ENCODE measurements around the gene NIP7.

NIP7 gene

DNA sequence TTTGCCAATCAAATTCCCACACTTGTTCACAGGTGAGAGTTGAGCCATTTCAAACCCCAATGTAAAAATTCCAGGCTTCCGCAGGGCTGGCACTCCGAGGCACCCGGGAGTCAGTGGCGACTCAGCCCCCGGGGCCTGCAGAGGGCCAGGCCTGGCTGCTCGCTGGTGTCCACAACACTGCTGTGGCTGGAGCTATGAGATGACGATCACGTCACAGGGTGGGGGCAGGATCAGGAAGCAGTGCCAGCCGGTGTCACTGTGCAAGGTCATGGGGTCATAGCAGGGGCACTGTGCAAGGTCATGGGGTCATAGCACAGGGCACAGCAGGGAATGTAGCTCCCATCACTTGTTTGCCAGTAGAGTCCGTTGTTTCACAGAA, 20.7 kb upstream of the NIP7 start:
- no peak for DNase-seq (ENCODE audit: low read depth)

DNA sequence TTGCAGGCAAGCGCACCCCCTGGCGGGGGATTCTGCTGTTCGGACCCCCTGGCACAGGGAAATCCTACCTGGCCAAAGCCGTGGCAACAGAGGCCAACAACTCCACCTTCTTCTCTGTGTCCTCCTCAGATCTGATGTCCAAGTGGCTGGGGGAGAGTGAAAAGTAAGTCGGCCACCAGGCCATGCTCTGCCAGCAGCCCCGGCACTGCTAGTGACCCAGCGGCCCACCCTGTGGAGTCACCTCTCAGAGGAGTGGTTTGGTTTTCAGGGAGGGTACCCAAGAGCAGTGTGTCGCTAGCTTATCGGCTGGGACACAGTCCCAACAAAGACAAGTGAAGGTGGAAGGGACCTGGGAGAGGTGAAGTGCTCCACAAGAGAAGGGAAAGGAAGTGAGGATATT, 20.2 kb upstream of the NIP7 start:
- no peak for DNase-seq (ENCODE audit: low read depth)

DNA sequence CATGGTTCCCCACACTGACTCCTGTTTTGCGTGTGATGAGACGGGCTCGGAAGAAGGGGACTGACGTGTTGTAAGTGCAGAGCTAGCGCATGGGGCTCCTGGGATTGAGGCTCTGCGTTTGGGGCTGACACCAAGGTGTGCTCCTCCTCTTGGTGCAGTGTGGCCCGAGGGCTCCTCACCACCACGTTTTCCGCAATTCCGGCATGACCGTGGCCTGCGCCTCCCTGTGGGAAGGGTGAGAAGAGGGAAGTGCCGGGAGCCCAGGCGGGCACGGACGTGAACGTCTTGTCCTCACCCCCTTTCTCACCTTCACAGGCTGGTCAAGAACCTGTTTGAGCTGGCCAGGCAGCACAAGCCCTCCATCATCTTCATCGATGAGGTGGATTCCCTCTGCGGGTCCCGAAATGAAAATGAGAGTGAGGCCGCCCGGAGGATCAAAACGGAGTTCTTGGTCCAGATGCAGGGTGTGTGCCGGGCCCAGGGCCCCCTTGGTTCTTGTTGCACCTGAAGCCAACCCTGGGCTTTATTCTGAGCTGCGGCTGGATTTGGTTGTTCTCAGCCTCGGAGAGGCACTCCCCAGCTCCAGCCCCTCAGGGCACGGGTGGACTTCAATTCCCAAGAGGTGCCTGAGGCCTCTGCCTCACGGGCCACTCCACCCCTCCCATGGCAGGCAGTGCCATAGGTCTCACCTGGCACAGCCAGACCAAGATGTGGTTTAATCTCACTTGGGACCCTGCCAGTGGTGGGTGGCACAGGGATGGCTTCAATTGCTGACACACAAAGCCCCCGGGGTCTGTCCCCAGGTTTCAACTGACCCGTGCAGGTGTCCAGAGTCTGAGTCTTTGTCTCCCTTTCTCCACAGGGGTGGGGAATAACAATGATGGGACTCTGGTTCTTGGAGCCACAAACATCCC, 19.5 kb upstream of the NIP7 start:
- no peak for DNase-seq (ENCODE audit: low read depth)

DNA sequence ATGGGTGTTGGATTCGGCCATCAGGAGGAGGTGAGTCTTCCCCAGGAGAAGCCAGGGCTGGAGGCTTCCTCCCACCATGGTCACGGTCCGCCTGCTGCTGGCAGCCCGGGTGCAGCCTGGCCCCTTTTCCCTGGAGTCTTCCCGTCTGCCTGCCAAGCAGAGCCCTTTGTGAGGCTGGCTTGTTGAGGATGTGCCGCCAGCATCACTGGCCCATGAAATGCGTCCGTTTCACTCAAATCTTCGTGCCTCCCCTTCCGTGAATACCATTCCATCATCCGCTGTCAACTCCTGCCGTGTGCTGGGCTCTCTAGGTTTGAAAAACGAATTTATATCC, 18.9 kb upstream of the NIP7 start:
- no peak for DNase-seq (ENCODE audit: low read depth)

DNA sequence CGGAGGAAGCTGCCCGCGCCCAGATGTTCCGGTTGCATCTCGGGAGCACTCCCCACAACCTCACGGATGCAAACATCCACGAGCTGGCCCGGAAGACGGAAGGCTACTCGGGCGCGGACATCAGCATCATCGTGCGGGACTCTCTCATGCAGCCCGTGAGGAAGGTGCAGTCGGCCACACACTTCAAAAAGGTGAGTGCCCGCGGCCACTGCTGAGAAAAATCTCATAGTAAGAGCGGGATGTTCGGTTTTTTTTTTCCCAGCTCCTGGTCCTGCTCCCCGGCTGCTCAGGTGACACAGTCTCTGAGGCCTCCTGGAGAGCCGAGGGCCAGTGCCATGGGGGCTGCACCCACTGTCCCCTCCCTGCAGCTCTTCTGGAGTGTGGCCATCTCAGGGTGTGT, 18.5 kb upstream of the NIP7 start:
- DNase-seq (ENCODE audit: low read depth): no peak

DNA sequence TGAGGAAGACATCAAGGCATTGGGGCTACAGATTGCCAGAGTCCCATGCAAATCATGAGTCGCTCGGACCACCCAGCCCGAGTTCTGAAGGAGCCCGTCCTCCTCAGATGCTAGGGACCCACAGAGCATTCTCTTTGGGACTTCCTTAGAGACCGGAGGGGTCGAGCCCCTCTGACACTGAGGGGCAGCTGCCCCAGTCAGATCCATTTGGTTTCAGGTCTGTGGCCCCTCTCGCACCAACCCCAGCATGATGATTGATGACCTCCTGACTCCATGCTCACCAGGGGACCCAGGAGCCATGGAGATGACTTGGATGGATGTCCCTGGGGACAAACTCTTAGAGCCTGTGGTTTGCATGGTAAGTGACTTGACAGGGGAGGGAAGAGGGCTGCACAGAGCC, 17.2 kb upstream of the NIP7 start:
- DNase-seq (ENCODE audit: low read depth): no peak

DNA sequence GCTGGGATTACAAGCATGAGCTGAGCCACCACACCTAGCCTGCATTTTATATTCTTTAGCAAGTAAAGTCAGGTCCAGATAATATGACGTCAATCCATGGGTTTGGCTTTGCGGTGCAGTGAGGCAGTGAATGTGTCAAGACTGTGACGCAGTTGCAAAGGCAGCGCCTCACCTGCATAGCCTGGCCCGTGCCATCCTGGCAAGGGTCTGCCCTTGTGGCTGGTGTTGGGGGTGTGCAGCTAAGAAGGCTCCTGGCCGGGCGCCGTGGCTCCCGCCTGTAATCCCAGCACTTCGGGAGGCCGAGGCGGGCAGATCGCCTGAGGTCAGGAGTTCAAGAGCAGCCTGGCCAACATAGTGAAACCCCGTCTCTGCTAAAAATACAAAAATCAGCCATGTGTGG, 16.2 kb upstream of the NIP7 start:
- DNase-seq (ENCODE audit: low read depth): no peak

DNA sequence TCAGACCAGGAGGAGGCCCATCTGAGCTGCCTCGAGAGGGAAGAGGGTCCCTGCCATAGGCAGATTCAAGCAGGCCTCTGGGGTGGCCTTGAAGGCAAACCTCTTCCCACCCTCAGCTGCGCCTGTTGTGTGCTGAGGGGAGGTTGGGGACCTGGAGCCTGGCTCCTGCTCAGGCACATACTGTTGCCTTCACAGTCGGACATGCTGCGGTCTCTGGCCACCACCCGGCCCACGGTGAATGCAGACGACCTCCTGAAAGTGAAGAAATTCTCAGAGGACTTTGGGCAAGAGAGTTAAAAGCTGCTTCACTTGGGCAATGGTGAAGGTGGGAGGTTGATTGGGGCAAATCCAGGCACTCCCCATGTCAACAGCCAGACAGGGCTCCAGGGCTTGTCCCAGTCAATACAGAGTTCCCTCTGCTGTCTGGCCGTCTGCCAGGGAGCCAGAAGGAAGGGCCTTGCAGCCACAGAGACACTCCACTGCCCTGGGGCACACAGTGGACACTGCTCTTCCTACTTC, 15.5 kb upstream of the NIP7 start:
- DNase-seq (ENCODE audit: low read depth): no peak

DNA sequence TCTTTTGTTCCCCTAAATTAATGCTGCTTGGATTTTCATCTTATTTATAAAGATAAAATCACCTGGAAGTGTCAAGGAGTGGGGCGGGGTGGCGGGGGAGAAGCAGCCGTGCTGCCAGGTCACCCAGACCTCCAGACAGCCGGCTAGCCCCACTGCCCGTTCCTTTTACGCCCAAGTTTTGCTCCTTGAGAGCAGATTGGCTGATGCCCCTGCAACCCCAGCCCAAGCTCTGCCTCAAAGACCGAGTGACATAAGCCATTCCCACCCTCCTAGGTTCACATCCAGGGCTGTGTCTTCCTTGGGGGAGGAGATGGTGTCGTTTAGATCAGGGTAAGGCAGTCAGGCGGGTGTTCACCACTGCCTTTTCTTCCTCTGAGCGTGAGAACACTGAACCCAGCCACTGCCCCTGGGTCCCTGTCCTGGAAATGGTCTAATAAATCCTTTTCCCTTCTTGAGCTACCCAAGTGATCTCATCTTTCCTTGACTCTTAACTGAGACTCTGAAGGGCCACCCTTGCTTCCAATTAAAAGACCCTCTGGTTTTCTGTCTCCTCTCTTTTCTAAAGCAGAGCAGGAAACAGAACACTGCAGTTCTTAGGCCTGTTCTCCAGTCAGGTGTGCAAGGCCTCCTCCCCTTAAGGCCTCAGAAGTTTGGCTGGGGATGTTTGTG, 14.9 kb upstream of the NIP7 start:
- DNase-seq (ENCODE audit: low read depth): no peak

DNA sequence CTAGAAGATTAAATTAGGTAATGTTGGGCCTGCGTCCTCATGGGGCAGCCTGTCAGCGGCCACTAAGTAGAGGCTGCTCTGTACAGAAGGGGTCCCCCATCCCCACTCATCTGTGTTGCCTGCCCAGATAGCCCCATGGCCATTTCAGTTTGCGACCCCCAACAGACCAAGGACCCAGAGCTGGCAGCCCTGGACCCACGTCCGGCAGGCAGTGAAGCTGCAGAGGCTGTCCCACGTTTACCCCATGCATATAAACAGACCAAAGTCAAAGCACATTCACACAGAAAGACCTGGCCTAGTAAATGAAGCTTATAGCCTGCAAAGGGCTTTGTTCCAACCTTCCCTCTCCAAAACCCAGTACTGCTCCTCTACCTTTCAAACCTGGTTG, 13.8 kb upstream of the NIP7 start:
- DNase-seq (ENCODE audit: low read depth): no peak

DNA sequence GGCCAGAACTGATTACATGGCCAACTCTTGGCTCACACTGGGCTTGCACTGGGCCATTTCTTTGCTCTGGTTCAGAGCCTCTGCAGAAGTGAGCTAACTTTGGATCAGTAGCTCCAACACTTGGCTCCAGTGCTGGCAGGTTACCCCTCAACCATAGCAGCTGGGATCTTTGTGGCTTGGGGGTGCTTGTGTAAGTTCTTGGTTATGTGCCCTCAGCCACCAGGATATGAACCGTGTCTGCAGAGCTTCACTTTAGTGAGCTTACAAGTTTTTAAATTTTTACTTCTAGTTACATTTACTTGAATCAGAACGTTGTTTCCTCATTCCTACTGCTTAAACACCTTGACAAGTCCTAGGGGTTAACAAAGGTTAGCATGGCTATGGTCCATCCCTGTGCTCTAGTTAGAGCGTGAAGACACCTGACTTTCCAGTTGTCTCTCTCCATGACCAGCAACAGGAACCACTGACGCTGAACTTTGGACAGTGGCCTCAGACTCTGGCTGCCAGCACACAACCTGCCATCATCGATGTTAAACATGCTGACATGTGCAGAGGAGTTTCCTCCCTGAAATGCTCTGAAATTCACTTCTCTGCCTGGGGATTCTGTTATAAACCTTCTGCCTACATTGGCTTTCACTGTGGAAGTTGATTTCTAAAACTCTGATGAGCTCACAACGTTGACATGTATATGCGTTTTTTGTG, 13.2 kb upstream of the NIP7 start:
- DNase-seq (ENCODE audit: low read depth): no peak

DNA sequence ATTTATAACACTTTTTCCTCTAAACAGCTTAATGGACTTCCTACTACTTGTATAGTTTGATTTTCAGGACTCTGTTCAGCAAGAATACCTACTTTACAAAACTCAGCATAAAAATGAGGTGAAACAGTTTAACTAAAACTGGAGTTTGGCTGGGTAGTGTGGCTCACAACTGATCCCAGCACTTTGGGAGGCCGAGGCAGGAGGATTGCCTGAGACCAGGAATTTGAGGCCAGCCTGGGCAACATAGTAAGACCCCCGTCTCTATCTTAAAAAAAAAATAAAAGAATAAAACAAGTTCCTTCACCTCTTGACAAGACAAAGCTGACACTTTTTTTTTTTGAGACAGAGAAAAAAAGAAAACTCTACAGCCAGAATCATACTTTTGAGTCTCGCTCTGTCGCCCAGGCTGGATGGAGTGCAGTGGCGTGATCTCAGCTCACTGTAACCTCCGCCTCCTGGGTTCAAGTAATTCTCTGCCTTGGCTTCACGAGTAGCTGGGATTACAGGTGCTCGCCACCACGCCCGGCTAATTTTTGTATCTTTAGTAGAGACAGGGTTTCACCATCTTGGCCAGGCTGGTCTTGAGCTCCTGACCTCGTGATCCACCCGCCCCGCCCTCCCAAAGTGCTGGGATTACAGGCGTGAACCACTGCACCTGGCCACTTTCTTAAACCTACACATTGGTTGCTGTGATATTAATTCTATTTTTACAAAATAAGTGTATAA, 11.8 kb upstream of the NIP7 start:
- DNase-seq (ENCODE audit: low read depth): no peak

DNA sequence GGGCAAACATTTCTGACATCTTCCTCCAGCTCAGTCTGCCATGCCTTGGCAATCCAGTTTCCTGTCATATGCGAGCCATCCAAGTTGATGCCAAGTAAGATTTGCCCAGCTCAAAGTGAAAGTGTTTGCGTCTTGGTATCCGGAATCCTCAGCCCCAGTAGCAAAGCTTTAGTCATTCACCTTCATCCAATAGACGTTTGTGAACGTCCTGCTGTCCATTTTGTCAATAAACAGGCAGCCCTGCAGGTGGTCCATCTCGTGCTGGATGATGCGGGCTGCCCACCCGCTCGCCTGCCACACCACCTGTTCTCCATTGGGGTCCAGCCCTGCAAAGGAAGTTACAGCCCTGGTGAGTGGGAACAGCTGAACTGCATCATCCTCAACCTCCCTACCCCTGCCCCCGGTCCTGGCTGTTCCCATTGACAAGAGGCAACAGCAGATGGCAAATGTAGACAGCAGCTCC, 10.7 kb upstream of the NIP7 start:
- no peak for DNase-seq (ENCODE audit: low read depth)

DNA sequence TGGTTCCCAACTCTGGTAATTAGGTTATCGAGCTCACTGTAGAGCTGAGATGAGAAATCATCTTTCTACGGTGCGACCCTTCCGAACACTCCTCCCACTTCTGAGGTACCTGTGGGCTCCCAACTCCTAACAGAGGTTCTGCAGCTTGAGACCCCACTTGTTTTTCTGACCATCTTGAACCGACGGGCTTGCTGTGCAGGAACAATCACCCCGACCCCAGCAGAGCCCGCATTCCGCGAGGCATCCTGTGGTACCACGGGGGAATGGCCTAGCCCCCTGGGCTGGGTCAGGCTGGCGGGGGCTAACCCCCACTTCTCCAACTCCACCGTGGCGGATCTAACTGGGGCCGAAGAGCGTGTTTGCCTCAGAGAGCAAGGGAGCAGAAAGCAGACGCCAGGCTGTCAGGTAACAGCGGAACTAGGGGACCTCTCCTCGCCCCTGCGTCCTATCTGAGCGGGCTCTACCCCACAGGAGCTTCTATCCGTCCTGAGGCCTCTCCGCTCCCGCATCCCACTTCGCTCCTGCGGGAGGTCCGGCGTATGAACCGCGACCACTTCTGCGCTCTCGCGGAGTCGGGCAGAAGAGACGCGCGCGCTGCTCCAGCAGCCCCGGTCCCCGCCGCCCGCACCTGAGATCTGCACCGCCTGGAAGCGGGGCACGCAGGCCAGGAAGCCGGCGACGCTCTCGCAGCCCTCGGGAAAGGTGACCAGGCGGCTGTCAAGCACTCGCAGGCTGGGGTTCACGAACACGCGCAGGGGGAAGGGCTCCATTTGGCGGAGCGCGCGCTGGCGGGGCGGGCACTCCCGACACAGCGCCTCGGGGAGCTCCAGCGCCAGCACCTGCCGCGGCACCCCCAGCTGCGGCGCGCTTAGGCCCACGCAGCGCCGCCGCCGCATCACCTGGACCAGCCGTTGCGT, 9.9 kb upstream of the NIP7 start:
- peak; percentile 46 for DNase-seq (ENCODE audit: low read depth)

DNA sequence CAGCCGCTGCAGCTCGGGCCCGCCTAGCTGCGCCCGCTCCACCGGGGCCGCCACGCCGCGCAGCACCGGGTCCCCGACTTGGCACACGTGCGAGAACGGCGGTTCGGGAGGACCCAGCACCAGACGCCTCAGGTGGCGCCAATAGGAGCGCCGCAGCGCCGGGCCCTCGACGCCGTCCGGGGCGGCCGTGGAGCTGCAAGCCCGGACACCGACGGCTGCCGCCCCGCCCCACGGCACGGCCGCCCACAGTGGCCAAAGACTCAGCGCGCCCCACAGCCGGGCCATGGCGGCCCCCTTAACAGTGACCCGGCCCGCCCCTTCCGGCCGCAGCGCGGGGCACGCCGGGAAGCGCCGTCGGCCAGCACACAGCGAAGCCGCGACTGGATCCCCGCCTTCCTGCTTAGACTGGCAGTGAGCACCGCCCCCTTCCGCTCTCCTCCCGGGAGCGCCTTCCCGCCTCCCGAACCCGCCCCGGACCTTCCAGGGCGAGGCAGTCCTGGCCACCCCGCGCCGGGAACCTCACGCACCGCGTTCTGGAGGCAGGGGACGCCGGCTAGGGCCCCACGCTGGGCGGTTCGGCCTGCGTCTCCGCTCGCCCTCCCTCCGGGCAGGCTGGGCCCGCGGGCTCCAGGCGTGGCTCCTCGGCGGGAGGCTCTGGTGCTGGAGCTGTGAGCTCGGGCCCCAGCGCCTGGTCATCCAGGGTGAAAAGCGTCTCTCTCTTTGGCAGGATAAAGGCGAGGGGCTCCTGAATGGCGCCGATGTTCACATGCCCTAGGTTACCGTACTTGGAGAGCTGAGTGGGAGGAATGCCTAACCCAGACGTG, 9.1 kb upstream of the NIP7 start, which contains the start of gene PDF:
PDF (minus strand) TSS at position 303 of the 824 bp plus-strand sequence; CDS start at position 285, 18 bp downstream.
- DNase-seq (ENCODE audit: low read depth): peak; percentile 75

DNA sequence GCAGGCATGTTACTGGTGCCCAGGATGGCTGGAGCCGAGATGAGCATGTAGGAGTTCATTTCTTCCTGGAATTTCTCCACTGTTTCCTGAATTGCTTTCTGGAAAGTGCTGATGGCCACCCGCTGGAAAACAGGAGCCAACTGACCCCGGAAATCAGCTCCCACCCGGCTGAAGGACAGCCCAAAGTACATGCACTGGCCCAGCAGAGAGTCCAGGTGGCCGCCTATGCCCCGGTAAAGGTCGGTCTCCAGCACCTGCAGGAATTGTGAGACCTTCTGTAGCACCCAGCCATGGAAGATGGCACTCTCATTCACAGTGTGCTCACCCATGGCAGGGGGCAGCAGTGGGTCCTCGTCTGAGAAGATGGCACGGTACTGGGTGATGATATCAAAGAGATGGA, 4.9 kb upstream of the NIP7 start:
- DNase-seq (ENCODE audit: low read depth): no peak

DNA sequence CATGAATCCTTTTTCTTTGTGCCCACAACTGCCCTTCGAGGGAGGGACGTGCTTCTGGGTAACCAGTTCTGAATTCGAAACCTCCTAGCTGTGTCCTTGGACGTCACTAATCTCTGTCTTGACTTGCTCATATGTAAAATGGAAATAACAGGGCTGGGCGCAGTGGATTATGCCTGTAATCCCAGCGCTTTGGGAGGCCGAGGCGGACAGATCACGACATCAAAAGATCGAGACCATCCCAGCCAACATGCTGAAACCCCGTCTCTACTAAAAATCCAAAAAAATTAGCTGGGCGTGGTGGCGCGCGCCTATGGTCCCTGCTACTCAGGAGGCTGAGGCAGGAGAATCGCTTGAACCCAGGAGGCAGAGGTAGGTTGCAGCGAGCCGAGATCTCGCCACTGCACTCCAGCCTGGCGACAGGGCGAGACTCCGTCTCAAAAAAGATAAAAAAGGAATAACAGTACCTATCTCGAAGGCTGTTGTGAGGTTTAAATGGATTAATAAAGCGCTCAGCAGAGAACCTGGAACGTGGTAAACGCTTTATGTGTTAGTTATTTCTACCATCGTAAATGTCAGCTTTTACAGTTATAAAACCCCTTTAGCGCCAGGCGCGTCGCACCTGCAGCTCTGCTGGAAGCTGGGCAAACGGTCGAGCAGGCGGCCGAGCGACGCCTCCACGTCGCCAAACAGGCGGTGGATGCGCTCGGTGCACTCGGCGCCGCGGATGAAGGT, 849 bp upstream of the NIP7 start:
- DNase-seq (ENCODE audit: low read depth): peak; percentile 40

DNA sequence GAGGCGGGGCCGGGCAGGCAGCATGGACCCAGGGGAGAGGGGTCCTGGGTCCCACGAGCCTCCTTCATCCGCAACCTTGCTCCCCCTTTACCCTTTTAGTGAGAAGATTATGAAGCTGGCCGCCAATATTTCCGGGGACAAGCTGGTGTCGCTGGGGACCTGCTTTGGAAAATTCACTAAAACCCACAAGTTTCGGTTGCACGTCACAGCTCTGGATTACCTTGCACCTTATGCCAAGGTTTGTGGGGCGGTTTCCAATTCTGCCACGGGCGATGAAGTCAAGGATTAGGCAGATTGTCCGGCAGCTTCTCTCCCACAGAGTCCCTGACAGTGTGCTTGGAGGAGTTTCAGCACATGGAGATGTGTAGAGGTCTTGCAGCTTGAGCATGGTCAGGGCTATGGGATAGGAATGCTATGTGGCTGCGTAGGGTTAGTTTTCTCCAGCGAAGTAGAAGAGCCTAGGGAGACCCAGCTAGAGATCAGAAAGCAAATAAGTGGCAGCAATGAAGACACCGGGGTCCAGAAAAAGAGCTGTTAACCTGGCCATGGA, 598 bp downstream of the NIP7 start:
- DNase-seq (ENCODE audit: low read depth): peak; percentile 7

DNA sequence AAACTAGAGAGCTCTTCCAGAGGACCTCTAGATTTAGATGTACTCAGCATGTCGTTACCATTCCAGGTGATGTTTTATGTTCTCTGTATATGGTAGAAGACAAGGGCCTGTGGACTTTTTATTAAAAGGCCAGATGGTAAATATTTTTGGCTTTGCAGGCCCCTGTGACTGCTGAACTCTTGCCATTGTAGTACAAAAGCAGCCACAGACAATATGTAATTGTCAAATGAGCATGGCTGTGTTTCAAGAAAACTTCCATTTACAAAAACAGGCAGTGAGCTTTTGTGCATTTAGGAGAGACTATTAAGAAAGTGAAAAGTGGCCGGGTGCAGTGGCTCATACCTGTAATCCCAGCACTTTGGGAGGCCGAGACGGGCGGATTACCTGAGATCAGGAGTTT, 4.6 kb downstream of the NIP7 start:
- no peak for DNase-seq (ENCODE audit: low read depth)
